NCI-H510A treated with DMSO at 0.1 percent for 48 hours (cell line): ENCODE data around the gene ENO2.
"Not testable (repeated sequence)": the region's sequence is repeated elsewhere in the genome, so short reads cannot be mapped to it uniquely, and the experiment has no call there.

Source experiments
- DNase-seq: peaks from one replicate; lab custom pipeline; 2025; lab: John Stamatoyannopoulos, UW

Gene ENO2

GRCh38 chr12:6914246-6914946 lies at the start of gene ENO2:
TSS of gene ENO2 (plus strand) at chr12:6914580. CDS start at chr12:6915833, 1,253 bp downstream.
- peak; percentile 30 for DNase-seq

DNA sequence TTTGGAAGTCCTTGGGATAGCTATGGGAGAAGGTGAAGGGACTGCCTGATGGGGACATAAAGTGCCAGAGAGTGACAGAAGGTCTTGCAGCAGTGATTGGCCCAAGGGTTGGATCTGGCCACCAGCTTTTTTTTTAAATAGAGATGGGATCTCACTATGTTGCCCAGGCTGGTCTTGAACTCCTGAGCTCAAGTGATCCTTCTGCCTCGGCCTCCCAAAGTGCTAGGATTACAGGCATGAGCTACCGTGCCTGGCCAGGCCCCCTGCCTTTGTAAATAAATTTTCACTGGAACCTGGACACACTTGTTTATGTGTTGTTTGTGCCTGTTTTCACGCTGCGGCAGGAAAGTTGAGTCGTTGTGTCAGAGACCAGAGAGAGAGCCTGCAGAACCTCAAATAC lies 49.1 kb upstream of the ENO2 start:
- DNase-seq = not testable (repeated sequence)

DNA sequence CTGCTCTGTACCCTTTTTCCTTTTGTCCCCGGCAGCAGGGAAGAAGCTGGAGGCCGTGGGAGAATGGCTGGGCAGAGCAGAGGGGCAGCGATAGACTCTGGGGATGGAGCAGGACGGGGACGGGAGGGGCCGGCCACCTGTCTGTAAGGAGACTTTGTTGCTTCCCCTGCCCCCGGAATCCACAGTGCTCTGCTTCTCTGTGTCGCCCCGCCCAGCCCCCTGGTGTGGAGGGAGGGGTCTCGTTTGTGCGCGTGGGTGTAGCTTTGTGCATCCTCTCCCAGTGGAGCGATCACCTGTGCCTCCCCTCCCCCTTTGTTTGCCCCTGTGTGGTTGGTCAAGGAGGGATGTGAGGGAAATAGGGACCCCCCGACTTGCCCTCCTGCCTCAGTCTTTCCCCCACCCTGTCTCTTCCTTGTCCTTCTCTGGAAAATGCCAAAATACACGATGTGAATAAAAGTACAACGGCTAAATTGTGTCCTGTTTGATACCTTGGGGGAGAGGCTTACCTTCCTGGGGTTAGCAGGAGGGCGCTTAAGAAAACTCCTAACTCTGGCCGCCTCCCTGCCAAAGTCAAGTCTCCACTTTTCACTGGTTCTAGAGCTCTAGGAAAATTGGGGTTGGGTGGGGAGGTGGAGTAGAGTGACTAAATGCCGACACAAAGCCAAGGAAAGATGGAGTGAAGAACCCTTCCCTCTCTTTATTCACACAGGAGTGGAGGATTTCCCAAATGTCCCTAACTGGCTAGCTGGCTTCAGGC lies 48.0 kb upstream of the ENO2 start:
- no peak for DNase-seq

DNA sequence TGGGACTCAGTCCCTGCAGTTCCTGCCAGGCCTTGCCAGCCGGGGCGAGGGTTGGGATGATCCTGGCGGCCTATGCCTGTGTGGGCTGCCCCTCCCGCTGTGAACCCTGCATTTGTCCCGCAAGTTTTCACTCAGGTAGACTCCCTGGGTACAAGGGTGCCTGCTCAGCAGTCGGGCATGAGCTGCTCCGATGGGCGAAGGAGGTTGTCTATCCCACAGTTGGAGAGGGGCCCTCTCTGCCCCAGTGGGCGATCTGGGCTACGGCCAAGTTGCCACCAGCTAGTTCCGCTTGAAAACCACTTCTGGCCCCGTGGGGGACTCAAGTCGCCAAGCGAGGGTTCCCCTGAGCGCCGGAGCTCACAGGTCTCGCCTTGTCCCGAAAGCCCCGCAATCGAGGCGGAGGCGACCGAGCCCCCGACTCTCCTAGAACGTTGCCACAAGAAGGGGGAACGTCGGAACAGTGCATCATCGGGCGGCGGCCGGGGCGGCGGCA lies 47.4 kb upstream of the ENO2 start:
- no peak for DNase-seq

DNA sequence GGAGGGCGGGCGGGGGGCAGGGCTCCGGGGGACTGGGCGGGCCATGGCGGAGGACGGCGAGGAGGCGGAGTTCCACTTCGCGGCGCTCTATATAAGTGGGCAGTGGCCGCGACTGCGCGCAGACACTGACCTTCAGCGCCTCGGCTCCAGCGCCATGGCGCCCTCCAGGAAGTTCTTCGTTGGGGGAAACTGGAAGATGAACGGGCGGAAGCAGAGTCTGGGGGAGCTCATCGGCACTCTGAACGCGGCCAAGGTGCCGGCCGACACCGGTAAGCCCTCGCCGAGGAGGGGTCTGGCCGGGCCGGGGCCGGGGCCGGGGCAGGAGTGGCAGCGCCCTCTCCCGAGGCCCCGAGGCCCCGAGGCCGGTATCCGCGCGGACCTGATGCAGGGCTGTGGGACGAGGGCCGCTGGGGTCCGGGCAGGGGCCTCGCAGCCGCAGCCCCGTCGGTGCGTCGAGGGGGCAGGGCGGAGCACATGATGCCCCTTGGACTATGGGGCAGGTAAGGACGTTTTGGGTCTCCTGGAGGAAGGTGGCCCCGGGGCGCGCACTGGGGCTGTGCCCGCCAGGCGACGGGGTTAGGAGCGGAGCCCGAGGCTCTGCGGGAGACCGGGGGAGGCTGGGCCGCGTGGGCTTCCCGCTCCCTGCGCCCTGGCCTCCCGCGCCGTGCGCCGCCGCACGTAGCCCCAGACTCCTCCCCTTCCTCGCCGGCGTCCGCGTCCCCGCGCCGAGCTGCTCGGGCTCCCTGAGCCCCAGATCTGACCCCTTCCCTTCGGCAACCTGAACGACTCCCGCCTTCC lies 46.8 kb upstream of the ENO2 start, which contains the start of gene TPI1:
TSS of gene TPI1 (plus strand) at position 119 of the 798 bp plus-strand sequence. CDS start at position 155, 36 bp downstream.
- DNase-seq = peak; percentile 47

GRCh38 chr12:6868211-6869048 lies 46.0 kb upstream of the ENO2 start:
- DNase-seq = no peak

DNA sequence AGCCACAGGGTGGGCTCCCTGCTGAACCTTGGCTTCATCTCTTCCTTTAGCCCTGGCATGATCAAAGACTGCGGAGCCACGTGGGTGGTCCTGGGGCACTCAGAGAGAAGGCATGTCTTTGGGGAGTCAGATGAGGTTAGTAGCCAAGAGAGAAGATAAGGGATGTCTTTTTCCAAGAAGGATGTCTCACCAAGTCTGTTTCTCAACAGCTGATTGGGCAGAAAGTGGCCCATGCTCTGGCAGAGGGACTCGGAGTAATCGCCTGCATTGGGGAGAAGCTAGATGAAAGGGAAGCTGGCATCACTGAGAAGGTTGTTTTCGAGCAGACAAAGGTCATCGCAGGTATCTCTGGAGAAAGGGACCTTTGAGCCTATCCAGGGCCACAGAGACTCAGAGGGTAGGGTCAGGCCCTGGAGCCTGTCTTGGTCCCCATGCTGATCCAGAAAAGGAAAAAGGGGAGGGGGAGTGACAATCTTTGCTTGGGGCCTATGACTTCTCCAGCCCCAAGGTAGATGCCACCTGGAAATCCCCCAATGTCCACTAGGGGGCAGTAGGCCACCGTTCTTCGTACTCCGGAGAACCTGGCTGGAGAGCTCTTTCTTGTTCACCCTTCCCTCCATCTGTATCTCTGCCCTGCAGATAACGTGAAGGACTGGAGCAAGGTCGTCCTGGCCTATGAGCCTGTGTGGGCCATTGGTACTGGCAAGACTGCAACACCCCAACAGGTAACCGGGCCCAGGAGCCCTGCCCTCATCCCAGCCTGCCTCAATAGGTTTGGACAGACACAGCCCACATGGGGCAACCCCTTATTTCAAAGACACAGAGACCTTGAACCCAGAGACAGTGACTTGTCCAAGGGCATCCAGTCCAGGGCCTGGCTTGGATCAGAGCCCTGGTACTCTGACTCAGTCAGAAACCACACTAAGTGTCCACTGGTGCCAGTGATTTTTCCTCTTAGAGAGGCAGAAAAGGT lies 45.0 kb upstream of the ENO2 start:
- peak; percentile 51 for DNase-seq

GRCh38 chr12:6870304-6870703 lies 44.1 kb upstream of the ENO2 start:
- not testable (repeated sequence) for DNase-seq

DNA sequence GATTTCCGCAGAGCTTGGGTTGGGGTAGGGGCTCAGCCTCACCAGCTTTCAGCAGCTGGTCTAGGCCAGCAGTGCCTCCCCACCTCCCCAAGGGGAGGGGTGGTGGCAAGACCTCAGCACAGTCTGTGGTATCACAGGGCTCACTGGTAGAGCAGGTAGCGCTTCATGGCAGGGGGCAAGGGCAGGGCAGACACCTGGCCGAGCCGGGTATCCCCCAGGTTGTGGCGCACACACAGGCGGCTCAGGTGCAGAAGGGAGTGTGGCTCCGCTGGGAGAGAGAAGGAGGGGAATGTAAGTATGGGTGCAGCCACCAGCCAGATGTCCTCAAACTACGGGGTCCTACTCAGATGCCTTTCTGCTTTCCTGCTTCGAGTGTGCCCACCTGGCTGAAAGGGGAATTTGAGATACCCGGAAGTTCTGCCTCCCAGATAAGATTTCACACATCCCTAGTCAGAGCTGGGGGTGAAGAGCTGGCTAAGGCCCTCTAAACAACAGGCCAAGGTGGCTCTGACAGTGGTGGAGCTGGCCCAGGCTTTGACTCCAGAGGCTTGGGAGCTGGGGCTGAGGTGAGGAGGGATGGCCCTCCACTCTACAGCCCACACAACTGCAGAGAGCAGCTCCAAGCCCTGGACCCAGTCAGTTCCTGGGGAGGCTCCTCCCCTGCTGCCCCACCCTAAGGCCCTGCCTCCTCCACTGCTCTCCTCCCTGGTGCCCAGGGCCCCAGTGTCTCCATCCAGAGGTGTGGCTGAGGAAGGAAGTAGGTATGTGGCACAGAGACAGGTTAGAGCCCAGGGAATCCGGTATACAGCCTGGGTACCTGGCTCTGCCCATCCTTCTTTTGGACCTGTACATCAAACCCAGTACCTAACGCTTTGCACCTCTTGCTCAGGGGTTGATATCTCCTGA lies 43.1 kb upstream of the ENO2 start:
- peak; percentile 31 for DNase-seq

- peak; percentile 40 for DNase-seq
Observed at GRCh38 chr12:6872073-6873048, 42.0 kb upstream of the ENO2 start.

DNA sequence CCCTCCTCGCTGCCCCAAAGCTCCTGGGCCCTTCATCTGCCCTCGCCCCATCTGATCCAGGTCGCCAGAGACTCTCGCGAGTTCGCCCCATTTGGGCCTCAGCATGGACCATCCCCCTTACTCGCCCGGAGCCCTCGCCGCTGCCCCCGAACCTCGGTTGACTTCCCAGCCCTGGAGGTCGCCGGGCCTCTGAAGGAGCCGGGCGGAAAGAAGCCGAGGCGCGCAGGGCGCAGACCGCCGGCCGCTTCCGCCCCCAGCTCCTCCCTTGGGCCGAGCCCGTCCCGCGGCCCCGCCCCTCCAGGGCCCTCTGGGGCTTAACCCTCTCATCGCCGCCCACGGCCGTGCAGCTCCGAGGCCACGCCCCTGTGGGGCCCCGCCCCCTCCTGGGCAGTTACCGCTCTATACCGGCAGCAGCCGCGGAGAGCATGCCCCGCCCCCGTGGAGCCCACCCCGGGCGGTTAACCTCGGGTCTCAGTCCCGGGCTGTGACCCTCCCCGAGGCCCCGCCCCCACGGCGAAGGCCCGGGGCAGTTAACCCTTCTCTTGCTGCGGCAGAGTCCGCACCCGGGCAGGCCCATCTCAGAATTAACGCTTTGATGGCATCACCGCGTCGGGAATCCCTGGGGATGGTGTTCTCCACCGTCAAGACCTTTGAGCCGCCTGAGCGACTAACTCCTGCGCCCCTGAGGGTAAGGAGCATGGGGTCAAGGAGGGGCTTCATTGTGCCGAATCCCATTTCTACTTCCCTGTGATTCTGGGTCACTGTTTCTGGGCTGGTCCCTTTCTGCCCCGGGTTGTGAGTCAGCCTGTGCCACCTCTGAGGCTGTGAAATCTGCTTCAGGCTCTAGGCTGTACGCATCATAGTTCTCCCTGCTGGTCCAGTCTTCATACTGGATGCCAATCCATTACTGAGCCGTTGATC lies 41.0 kb upstream of the ENO2 start, which contains the start of gene SPSB2:
TSS of gene SPSB2 (minus strand) at position 210 of the 921 bp plus-strand sequence. CDS start 402 bp downstream, outside the sequence.
- peak; percentile 81 for DNase-seq

DNA sequence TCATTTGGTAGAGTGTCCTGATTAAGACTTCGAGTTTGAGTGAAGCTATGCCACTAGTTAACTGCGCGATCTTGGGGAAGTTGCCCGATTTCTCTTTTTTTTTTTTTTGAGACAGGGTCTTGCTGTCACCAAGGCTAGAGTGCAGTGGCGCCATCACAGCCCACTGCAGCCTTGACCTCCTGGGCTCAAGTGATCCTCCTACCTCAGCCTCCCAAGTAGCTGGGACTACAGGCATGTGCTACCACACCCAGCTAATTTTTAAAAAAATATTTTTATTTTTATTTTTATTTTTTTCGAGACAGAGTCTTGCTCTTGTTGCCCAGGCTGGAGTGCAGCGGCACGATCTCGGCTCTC lies 40.4 kb upstream of the ENO2 start:
- not testable (repeated sequence) for DNase-seq

DNA sequence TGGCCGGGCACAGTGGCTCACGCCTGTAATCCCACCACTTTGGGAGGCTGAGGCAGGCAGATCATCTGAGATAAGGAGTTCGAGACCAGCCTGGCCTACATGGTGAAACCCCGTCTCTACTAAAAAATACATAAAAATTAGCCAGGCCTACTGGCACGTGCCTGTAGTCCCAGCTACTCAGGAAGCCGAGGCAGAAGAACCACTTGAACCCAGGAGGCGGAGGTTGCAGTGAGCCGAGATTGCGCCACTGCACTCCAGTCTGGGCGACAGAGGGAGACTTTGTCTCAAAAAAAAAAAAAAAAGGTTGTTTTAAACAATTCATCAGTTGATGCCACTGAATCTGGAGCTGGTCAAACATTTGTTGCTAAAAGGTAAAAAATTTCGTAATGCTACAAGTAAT lies 34.6 kb upstream of the ENO2 start:
- not testable (repeated sequence) for DNase-seq

GRCh38 chr12:6883252-6883651 lies 31.1 kb upstream of the ENO2 start:
- no peak for DNase-seq

- DNase-seq = no peak
Observed at GRCh38 chr12:6883683-6884082, 30.7 kb upstream of the ENO2 start.

DNA sequence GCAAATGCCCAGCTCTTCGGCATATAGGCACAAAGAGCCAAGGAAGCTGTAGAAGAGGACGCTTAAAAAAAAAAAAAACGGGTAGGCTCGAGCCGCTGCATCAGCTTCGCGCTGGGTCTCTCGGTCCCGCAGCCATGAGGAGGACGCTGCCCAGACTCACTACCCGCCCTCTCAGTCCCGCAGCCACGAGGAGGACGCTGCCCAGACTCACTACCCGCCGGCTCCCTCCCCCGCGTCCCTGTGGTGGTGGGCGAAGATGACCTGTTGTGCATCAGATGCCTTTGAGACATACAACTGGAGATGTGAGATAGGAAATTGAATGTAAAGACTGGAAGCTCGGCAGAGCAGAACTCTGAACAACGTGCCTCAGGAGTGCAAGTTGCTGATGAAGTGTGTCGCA lies 29.8 kb upstream of the ENO2 start:
- no peak for DNase-seq
